B cell (primary cell): ENCODE data around the gene MALL. TPM values are rescaled to one million over a fixed set of nuclear protein-coding genes. Genes with fewer than 3 reads are reported as not detected.

Experiments
- ATAC-seq: fragments of 200-7000 bp; cut with Tn5 transposase; one replicate; pipeline ENCODE4 v1.10.0; 2021; ENCODE audit warnings: low read depth, mild to moderate bottlenecking, moderate number of reproducible peaks, moderate library complexity
- CTCF ChIA-PET: fragments of 350-600 bp; sonication (Branson Sonifier 250); formaldehyde crosslinking; loops from one replicate; lab custom pipeline; 2021; ENCODE audit warnings: antibody characterized with exemption, inconsistent platforms; lab: Charles Lee
- POLR2A ChIA-PET: fragments of 350-600 bp; sonication (Branson Sonifier 250); formaldehyde crosslinking; loops from one replicate; lab custom pipeline; 2021; ENCODE audit warnings: antibody characterized with exemption; lab: Charles Lee
- DNase-seq: peaks from one replicate; pipeline ENCODE4 v3.0.0; 2013
- H2AFZ ChIP-seq: 2 replicates; pipeline ENCODE4 v1.6.1; 2012; ENCODE audit warnings: mild to moderate bottlenecking, low read depth, low read length; ENCODE audit not compliant: insufficient read depth, poor library complexity, severe bottlenecking
- H3K27ac ChIP-seq, 2 donors: 1 replicate in 1 of 2; 2 replicates in 1 of 2; pipeline ENCODE4 v1.5.1; 2012 to 2013; ENCODE audit warnings: low read length in 2 of 2, mild to moderate bottlenecking in 2 of 2, moderate library complexity in 1 of 2
- H3K27me3 ChIP-seq, 4 experiments: fragments of 200-600 bp in 1 of 4; sonication (generic) in 1 of 4; replicated peaks in 1 of 4; 1 replicate in 2 of 4; 2 replicates in 2 of 4; pipeline versions ENCODE4 v1.6.1 to v1.7.0; 2013 to 2016; ENCODE audit warnings: low read length in 3 of 4, mild to moderate bottlenecking in 2 of 4, mixed read lengths in 1 of 4, moderate library complexity in 1 of 4; ENCODE audit not compliant: insufficient read depth in 4 of 4, control insufficient read depth in 3 of 4; ENCODE audit errors: control extremely low read depth in 1 of 4
- H3K36me3 ChIP-seq, 2 experiments: replicated peaks in 1 of 2; 1 replicate in 1 of 2; 2 replicates in 1 of 2; pipeline versions ENCODE4 v1.6.1 to v1.7.1; 2013; ENCODE audit warnings: low read length in 1 of 2; ENCODE audit not compliant: insufficient read depth in 2 of 2, control insufficient read depth in 1 of 2; ENCODE audit errors: control extremely low read depth in 1 of 2, extremely low read depth in 1 of 2
- H3K4me1 ChIP-seq, 2 donors: fragments of 200-600 bp in 1 of 2; sonication (generic) in 1 of 2; 1 replicate in 1 of 2; 2 replicates in 1 of 2; pipeline versions ENCODE4 v1.5.1 to v1.6.1; 2013 to 2017; ENCODE audit warnings: low read length in 2 of 2; ENCODE audit not compliant: control insufficient read depth in 2 of 2, insufficient read depth in 2 of 2
- H3K4me2 ChIP-seq: replicated peaks from 2 replicates; pipeline ENCODE3; 2012; ENCODE audit warnings: mild to moderate bottlenecking, low read depth, low read length; ENCODE audit not compliant: poor library complexity, severe bottlenecking
- H3K4me3 ChIP-seq, 5 experiments: fragments of 200-600 bp in 1 of 5; sonication (generic) in 1 of 5; 1 replicate in 3 of 5; 2 replicates in 2 of 5; pipeline versions ENCODE4 v1.5.1 to v1.7.0; 2011 to 2016; ENCODE audit warnings: low read length in 4 of 5, mild to moderate bottlenecking in 4 of 5, low read depth in 2 of 5, control low read depth in 1 of 5, moderate library complexity in 1 of 5; ENCODE audit not compliant: insufficient read depth in 1 of 5; ENCODE audit errors: control extremely low read depth in 1 of 5, extremely low read depth in 1 of 5
- H3K79me2 ChIP-seq: fragments of 200-600 bp; sonication (generic); one replicate; pipeline ENCODE4 v1.6.0; 2016; ENCODE audit warnings: low read length; ENCODE audit not compliant: control insufficient read depth, insufficient read depth
- H3K9ac ChIP-seq: fragments of 200-600 bp; sonication (generic); 2 replicates; pipeline ENCODE4 v1.6.1; 2017; ENCODE audit warnings: mild to moderate bottlenecking, low read length, moderate library complexity
- H3K9me3 ChIP-seq, 3 donors: one replicate each; pipeline versions ENCODE4 v1.6.1 to v1.7.1; 2013; ENCODE audit warnings: low read length in 2 of 3; ENCODE audit not compliant: control insufficient read depth in 2 of 3, insufficient read depth in 1 of 3; ENCODE audit errors: control extremely low read depth in 1 of 3
- H4K20me1 ChIP-seq: 2 replicates; pipeline ENCODE4 v1.6.0; 2012; ENCODE audit warnings: mild to moderate bottlenecking, low read length; ENCODE audit not compliant: insufficient read depth, control insufficient read depth, poor library complexity, severe bottlenecking
- H3K27ac Mint-ChIP-seq: one replicate; pipeline ENCODE4 v1.8.0; 2021; ENCODE audit warnings: mixed read lengths
- H3K27me3 Mint-ChIP-seq: one replicate; pipeline ENCODE4 v1.8.0; 2021; ENCODE audit warnings: mixed read lengths
- H3K4me1 Mint-ChIP-seq: one replicate; pipeline ENCODE4 v1.8.0; 2021; ENCODE audit warnings: mixed read lengths
- H3K4me3 Mint-ChIP-seq: one replicate; pipeline ENCODE4 v1.8.0; 2021; ENCODE audit warnings: mixed read lengths
- H3K9me3 Mint-ChIP-seq: one replicate; pipeline ENCODE4 v1.8.0; 2022; ENCODE audit warnings: mixed read lengths; ENCODE audit not compliant: insufficient read depth
- CTCF ChIP-seq: fragments of 200-600 bp; IDR thresholded peaks from one replicate; pipeline ENCODE4 v1.8.0; 2022; ENCODE audit warnings: antibody characterized with exemption, mild to moderate bottlenecking
- EZH2 ChIP-seq: IDR thresholded peaks from 2 replicates; pipeline ENCODE4 v1.6.1; 2012; ENCODE audit warnings: borderline replicate concordance, low read depth, mild to moderate bottlenecking, moderate library complexity, low read length; ENCODE audit not compliant: insufficient read depth, poor library complexity, severe bottlenecking
- WGBS: methylation state at CpG from one replicate; pipeline ENCODE4 v1.1.5; 2013; ENCODE audit warnings: missing lambda C conversion rate; ENCODE audit not compliant: insufficient coverage; 5-methylcytosine and 5-hydroxymethylcytosine counted together
- intact Hi-C: fragments of 100-400 bp; cut with micrococcal nuclease; formaldehyde crosslinking; loops from one replicate; pipeline ENCODE4 v1.10.0; 2022
- polyA plus RNA-seq: library from polyadenylated mRNA; depleted of rRNA; stranded (reverse); fragments of >200 nt; gene quantifications from 2 replicates; pipeline ENCODE4 v1.2.3, GENCODE V29; 2012
- total RNA-seq, 2 donors: library from RNA; stranded (reverse); fragments of 120-200 nt in 1 of 2; gene quantifications; 1 replicate in 1 of 2; 2 replicates in 1 of 2; pipeline versions ENCODE4 v1.2.3 to v1.2.4, GENCODE V29; 2013 to 2022

MALL gene
- total and polyA plus RNA-seq, 2 donors (not counting 1 experiment from before 2014, with no cell fraction given): not detected

GRCh38 chr2:110143982-110144381 lies 28.4 kb upstream of the MALL start:
- Histone ChIP-seq H3K79me2 (no peaks in the 10 kb centered on the region), H3K4me1 (no peaks in the 10 kb centered on the region), H3K36me3 (no peaks in the 10 kb centered on the region), H2AFZ (no peak overlapping the region), H3K9me3 (no peaks in the 10 kb centered on the region), H3K9ac (no peak overlapping the region), H4K20me1 (no peaks in the 10 kb centered on the region), H3K4me2 (no peak overlapping the region), H3K27me3 (no peaks in the 10 kb centered on the region), H3K4me3 (no peak overlapping the region), H3K27ac (no peak overlapping the region)
- TF ChIP-seq EZH2: no peak
- TF ChIP-seq CTCF: no peak
- Mint-ChIP-seq H3K4me3 (no peak overlapping the region), H3K9me3 (no peaks in the 10 kb centered on the region), H3K27ac (no peak overlapping the region), H3K27me3 (no peaks in the 10 kb centered on the region), H3K4me1 (no peaks in the 10 kb centered on the region)
- POLR2A ChIA-PET: no interaction called here
- DNase-seq (no peak), ATAC-seq (no peak)
- intact Hi-C loops: no loop called here
- CTCF ChIA-PET: no interaction called here

GRCh38 chr2:110140401-110140800 lies 24.8 kb upstream of the MALL start:
- Mint-ChIP-seq H3K27ac (no peak overlapping the region), H3K27me3 (no peaks in the 10 kb centered on the region), H3K4me1 (no peaks in the 10 kb centered on the region), H3K4me3 (no peak overlapping the region), H3K9me3 (no peaks in the 10 kb centered on the region)
- no peak overlapping the region for H3K4me2 ChIP-seq
- ATAC-seq (no peak), DNase-seq (no peak)
- H3K27ac ChIP-seq: no peak overlapping the region
- no peak overlapping the region for H2AFZ ChIP-seq
- no peak overlapping the region for H3K4me3 ChIP-seq
- no peaks in the 10 kb centered on the region for H3K27me3 ChIP-seq
- no CpG with 5 or more reads among the region's 1 CpG for WGBS
- no peak for TF ChIP-seq CTCF
- no peak for TF ChIP-seq EZH2
- ChIA-PET CTCF (no interaction called here), POLR2A (no interaction called here)
- H3K36me3 ChIP-seq: no peaks in the 10 kb centered on the region
- H4K20me1 ChIP-seq: no peaks in the 10 kb centered on the region
- H3K79me2 ChIP-seq: no peaks in the 10 kb centered on the region
- H3K9ac ChIP-seq: no peak overlapping the region
- H3K9me3 ChIP-seq: no peaks in the 10 kb centered on the region
- intact Hi-C loops: no loop called here
- no peaks in the 10 kb centered on the region for H3K4me1 ChIP-seq
